A673 (cell line): ENCODE data around the gene SESN2. TPM values are rescaled to one million over a fixed set of nuclear protein-coding genes. Genes with fewer than 3 reads are reported as not detected.

Source experiments
- BruUV-seq: library from RNA; stranded (reverse); fragments of 400-500 nt; replicated peaks from 2 replicates; lab custom pipeline; 2021; lab: Mats Ljungman, UMichigan
- CTCF ChIA-PET: fragments of 300-600 bp; sonication (Branson Sonifier 250); formaldehyde crosslinking; loops from one replicate; lab custom pipeline; 2022; ENCODE audit warnings: antibody characterized with exemption; lab: Charles Lee
- POLR2A ChIA-PET: fragments of 300-600 bp; sonication (Branson Sonifier 250); formaldehyde crosslinking; loops from one replicate; lab custom pipeline; 2022; ENCODE audit warnings: antibody characterized with exemption; ENCODE audit not compliant: low non-redundant PET; lab: Charles Lee
- DNase-seq: peaks from one replicate; pipeline ENCODE4 v3.0.0-alpha.2; 2015; ENCODE audit warnings: low spot score
- H3K27ac ChIP-seq: fragments of 200-600 bp; sonication (generic); 2 replicates; pipeline ENCODE4 v1.5.1; 2016; ENCODE audit warnings: mixed run types, low read depth, mild to moderate bottlenecking, mixed read lengths, antibody characterized with exemption, low read length; ENCODE audit not compliant: poor library complexity, severe bottlenecking
- H3K27me3 ChIP-seq: fragments of 200-600 bp; sonication (generic); replicated peaks from 2 replicates; pipeline ENCODE4 v1.6.1; 2017; ENCODE audit warnings: mixed run types, low read depth, mild to moderate bottlenecking, mixed read lengths, antibody characterized with exemption, low read length; ENCODE audit not compliant: insufficient read depth, poor library complexity
- H3K36me3 ChIP-seq: fragments of 200-600 bp; sonication (generic); 2 replicates; pipeline ENCODE4 v1.6.1; 2016; ENCODE audit warnings: mixed run types, mild to moderate bottlenecking, mixed read lengths, antibody characterized with exemption, low read length; ENCODE audit not compliant: insufficient read depth, poor library complexity, severe bottlenecking
- H3K4me1 ChIP-seq: fragments of 200-600 bp; sonication (generic); 2 replicates; pipeline ENCODE4 v1.6.1; 2017; ENCODE audit warnings: mixed run types, mild to moderate bottlenecking, mixed read lengths, antibody characterized with exemption, low read length; ENCODE audit not compliant: insufficient read depth, poor library complexity, severe bottlenecking
- H3K4me3 ChIP-seq: fragments of 200-600 bp; sonication (generic); 2 replicates; pipeline ENCODE4 v1.5.1; 2016; ENCODE audit warnings: low read depth, mixed run types, mild to moderate bottlenecking, mixed read lengths, low read length; ENCODE audit not compliant: poor library complexity, severe bottlenecking
- H3K9me3 ChIP-seq: fragments of 200-600 bp; sonication (generic); 2 replicates; pipeline ENCODE4 v1.6.1; 2016; ENCODE audit warnings: mixed run types, low read depth, mild to moderate bottlenecking, mixed read lengths, antibody characterized with exemption, low read length; ENCODE audit not compliant: poor library complexity, severe bottlenecking
- CTCF ChIP-seq: fragments of 300-800, 200-600 bp; sonication (generic); conservative IDR thresholded peaks from 2 replicates; pipeline ENCODE4 v1.5.1; 2017; ENCODE audit warnings: low read depth, mild to moderate bottlenecking, antibody characterized with exemption, low read length, moderate library complexity, mixed read lengths
- EZH2 ChIP-seq: fragments of 200-600 bp; sonication (generic); IDR thresholded peaks from 2 replicates; pipeline ENCODE4 v1.6.1; 2017; ENCODE audit warnings: borderline replicate concordance, low read depth, mild to moderate bottlenecking, mixed read lengths, antibody characterized with exemption, low read length; ENCODE audit not compliant: poor library complexity, severe bottlenecking
- intact Hi-C: fragments of 100-400 bp; cut with micrococcal nuclease; formaldehyde crosslinking; loops from one replicate; pipeline ENCODE4 v1.10.0; 2022; ENCODE audit not compliant: unreplicated experiment
- total RNA-seq: library from RNA; stranded (reverse); gene quantifications from 2 replicates; pipeline ENCODE4 v1.2.3, GENCODE V29; 2021

Gene SESN2
- total RNA-seq, 1 experiment from 2014 or later, result 15.7 TPM

- CTCF ChIA-PET, result no interaction called here
- TF ChIP-seq CTCF (no peak), EZH2 (no peak)
- Histone ChIP-seq H3K9me3 (no peaks in the 10 kb centered on the region), H3K27ac (no peak overlapping the region), H3K36me3 (no peaks in the 10 kb centered on the region), H3K4me1 (peaks cover 7% of the 10 kb centered on the region), H3K4me3 (no peak overlapping the region), H3K27me3 (no peaks in the 10 kb centered on the region)
- no TSS peak for BruUV-seq
- no peak for DNase-seq
- POLR2A ChIA-PET, result no interaction called here
- intact Hi-C loops, result no loop called here
These were observed 39.1 kb downstream of the SESN2 start for GRCh38 chr1:28298438-28298837.

DNA sequence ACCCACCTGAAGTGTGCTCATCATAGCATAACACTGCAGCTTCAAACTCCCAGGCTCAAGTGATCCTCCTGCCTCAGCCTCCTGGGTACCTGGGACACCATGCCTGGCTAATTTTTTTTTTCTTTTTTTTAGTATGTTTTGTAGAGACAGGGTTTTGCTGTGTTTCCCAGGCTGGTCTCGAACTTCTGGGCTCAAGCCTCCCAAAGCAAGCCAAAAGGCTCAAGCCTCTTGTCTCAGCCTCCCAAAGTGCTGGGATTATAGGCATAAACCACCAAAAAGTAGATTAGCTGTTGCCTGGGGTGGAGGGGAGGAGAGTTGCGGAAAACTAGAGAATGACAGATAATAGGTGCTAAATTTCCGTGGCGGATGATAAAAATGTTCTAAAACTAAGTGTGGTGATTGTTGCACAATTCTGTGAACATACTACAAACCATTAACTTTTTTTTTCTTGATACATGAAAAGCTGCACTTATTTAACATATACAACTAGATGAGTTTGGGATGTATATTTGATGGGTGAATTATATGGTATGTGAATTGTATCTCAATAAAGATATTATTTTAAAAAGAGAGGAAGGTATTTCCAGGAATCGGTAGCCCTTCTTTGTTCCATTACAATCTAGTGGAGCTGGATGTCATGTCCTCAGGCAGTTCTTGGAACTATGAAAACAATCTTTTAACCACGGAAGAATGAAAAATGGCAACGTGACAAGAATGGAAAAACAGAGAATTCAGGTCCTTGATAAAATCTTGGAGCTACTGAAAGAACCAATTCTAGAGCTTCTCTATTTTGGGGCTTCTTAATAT is 42.3 kb downstream of the SESN2 start:
- H3K36me3 ChIP-seq, result no peaks in the 10 kb centered on the region
- H3K4me1 ChIP-seq, result peaks cover 7% of the 10 kb centered on the region
- intact Hi-C loops, result no loop called here
- no peak overlapping the region for H3K27ac ChIP-seq
- POLR2A ChIA-PET, result interaction anchor here (0.6 to 0.9 kb wide), 2 partner anchors 13 to 254 kb away, joined by 4 to 7 read pairs; no protein-coding TSS in a partner anchor
- no peaks in the 10 kb centered on the region for H3K9me3 ChIP-seq
- DNase-seq, result no peak
- H3K27me3 ChIP-seq, result no peaks in the 10 kb centered on the region
- BruUV-seq, result no TSS peak
- CTCF ChIA-PET, result no interaction called here
- TF ChIP-seq CTCF (no peak), EZH2 (no peak)
- no peak overlapping the region for H3K4me3 ChIP-seq

DNA sequence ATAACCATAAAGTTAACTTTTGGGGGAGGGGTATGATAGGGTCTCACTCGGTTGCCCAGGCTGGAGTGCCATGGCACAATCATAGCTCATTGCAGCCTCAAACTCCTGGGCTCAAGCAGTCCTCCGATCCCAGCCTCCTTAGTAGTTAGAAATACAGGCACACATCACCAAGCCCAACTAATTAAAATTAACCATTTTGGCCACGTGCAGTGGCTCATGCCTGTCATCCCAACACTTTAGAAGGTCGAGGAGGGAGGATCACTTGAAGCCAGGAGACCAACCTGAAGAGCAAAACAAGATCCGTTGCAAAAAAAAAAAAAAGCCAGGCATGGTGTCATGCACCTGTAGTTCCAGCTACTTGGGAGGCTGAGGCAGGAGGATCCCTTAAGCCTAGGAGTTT is 42.9 kb downstream of the SESN2 start:
- no peaks in the 10 kb centered on the region for H3K9me3 ChIP-seq
- no TSS peak for BruUV-seq
- no peak overlapping the region for H3K27ac ChIP-seq
- CTCF ChIA-PET, result no interaction called here
- intact Hi-C loops, result no loop called here
- H3K4me3 ChIP-seq, result no peak overlapping the region
- no peaks in the 10 kb centered on the region for H3K27me3 ChIP-seq
- no peaks in the 10 kb centered on the region for H3K4me1 ChIP-seq
- H3K36me3 ChIP-seq, result no peaks in the 10 kb centered on the region
- POLR2A ChIA-PET, result interaction anchor here (0.6 to 0.9 kb wide), 2 partner anchors 14 to 254 kb away, joined by 4 to 7 read pairs; no protein-coding TSS in a partner anchor
- no peak for DNase-seq
- TF ChIP-seq CTCF, result no peak
